HG03103 (cell line): ENCODE results near the gene CPXM2.
"Not testable (repeated sequence)": the region's sequence is repeated elsewhere in the genome, so short reads cannot be mapped to it uniquely, and the experiment has no call there.

ENCODE experiments used
- ATAC-seq: cut with Tn5 transposase; IDR thresholded peaks from one replicate; pipeline ENCODE4 v1.9.1; 2021; ENCODE audit warnings: low read depth; ENCODE audit not compliant: unreplicated experiment

Gene CPXM2

GRCh38 chr10:123747426-123747825 is 144.2 kb downstream of the CPXM2 start:
- ATAC-seq = no peak

- ATAC-seq = no peak
These were observed 144.7 kb downstream of the CPXM2 start for GRCh38 chr10:123746942-123747341.

DNA sequence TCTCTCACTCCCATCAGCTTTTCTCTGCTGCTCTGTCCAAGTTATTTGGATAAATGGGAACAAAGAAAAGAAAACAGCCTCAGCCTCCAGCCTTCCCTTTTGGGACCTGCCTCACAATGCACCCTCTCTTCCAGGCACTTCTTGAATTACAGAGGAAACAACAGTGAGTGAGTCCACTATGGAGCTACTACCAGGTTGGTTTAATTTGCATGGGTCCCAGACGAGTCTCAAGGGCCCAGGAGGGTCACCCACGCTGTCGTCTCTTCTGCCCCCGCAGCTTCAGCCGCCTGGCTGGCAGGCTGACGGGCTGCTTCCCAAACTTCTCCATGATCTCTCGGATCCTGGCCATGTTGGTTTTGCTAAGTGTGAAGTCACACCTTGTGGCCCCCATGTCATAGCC is 145.1 kb downstream of the CPXM2 start:
- ATAC-seq = no peak

GRCh38 chr10:123746061-123746460 is 145.5 kb downstream of the CPXM2 start:
- ATAC-seq = no peak

DNA sequence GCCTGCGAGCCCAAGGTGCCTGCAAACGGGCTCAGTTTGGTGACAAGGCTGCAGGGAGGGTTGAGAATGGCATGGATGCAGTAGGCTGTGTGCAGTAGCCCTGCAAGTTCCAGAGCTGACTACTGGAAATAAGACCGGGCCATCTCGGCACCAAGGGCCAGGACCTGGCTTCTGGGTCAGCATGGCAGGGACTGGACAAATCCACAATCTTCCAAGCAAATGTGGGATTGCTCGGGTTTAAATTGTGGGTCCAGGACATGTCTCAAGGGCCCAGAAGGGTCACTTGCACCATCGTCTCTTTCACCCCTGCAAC is 147.4 kb downstream of the CPXM2 start:
- no peak for ATAC-seq

GRCh38 chr10:123743441-123744223 is 148.0 kb downstream of the CPXM2 start:
- ATAC-seq = no peak

GRCh38 chr10:123742751-123743440 is 148.7 kb downstream of the CPXM2 start:
- ATAC-seq = no peak

DNA sequence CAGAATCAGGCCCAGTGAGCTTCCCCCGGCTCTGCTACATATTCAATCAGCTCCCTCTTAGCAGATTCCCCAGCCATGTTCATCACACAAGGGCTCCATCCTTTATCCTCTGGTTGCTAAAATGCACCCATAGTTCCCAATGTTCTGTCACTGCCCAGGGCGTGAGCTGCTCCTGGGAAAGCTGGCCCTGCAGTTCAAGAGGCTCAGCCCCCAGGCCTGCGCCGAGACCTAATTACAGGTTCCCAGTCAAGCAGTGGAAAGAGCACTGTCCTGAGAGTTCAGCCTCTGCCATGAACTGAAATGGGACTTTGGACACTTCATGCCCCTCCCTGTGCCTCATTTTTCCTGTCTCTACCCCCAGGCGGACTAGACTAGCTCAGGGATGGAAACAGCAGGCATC is 149.9 kb downstream of the CPXM2 start:
- ATAC-seq = no peak

- no peak for ATAC-seq
These were observed 150.5 kb downstream of the CPXM2 start for GRCh38 chr10:123741146-123741545.

- ATAC-seq = not testable (repeated sequence)
These were observed 154.7 kb downstream of the CPXM2 start for GRCh38 chr10:123736917-123737316.

GRCh38 chr10:123729523-123729922 is 162.1 kb downstream of the CPXM2 start:
- no peak for ATAC-seq

- no peak for ATAC-seq
These were observed 164.8 kb downstream of the CPXM2 start for GRCh38 chr10:123726836-123727235.

- ATAC-seq = no peak
These were observed 165.2 kb downstream of the CPXM2 start for GRCh38 chr10:123726381-123726780.

- no peak for ATAC-seq
These were observed 166.9 kb downstream of the CPXM2 start for GRCh38 chr10:123724747-123725146.

DNA sequence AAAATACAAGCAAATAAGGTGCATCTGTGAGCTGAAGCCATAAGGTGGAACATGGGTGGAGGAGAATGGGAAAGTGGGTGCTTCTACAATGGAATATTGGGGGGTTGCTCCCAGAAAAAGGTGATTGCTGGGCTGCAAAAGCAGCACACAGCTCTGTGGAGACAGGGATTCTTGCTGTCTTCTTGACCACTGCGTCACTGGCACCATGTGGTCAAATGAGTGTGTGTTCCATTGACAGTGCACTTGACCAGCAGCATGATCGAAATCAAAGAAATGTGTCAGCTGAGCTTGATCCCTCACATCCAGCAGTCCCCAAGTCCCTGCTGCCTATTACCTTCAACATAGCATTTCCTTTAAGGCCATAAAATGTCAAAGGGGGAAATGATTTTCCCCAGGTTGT is 169.3 kb downstream of the CPXM2 start:
- no peak for ATAC-seq

DNA sequence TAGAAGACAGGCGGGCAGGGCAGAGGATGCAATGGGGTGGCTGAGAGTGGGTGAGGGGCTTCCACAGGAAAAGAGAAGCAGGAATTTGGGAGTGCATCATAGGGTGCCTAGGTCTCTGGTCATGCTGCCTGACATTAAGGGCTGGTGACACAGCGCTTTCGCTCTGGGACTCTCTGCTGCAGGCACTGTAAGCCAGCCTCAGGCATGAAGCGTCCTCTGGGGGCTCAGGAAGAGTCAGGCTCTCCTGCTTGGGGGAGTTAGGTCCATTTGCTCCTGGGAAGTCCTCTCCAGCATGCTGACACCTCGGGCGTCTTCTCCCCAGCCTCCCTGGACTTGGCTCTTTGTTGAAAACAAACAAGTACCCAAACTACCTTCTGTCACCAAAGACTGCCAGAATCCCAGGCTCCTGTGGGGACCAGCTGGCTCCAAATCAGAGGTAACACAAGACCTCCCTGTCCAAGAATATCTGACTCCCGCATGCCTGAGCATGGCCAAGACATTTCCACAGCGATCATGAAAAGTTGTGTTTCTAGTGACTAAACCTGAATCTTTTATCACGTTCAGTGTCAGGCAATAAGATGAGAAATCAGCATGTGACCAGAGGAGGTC is 170.1 kb downstream of the CPXM2 start:
- ATAC-seq = no peak

GRCh38 chr10:123720536-123720935 is 171.1 kb downstream of the CPXM2 start:
- ATAC-seq = no peak

DNA sequence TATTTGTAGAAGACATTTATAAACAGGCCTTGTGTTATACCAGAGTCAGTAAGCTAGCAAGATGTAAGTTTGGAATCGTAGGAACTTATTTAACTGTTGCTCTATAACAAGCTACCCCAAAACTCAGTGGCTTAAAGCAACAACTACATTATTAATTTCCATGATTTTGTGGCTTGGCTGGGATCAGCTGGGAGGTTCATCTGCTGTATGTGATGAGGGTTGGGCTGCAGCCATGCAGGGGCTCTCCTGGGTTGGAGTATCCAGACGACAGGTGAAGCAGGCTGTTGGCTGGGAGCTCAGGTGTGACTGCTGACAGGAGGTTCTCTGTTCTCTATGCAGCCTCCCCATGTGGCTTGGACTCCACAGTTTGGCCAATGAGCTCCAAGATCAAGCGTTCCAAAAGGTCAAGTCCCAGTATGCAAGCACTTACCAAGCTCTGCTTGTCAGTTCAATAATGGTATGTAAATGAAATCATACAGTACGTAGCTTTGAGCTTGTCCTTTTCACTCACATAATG is 173.0 kb downstream of the CPXM2 start:
- no peak for ATAC-seq

DNA sequence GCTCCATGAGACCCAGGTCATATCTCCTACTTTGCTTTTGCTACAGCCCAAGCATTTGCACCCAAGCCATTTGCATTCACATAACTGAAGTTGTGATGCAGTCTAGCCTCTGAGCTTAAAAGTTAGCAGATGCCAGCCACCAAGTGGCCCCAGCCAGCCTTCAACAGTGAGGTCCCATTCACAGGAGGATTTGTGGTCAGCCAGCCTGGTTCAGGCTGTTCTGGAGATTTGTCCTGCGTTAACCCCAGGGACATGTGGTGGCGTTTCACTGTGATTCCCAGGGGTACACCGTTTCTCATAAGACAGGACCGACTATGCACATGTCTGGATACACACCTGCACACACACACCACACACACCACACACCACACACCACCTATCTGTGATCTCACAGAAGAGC is 174.3 kb downstream of the CPXM2 start:
- no peak for ATAC-seq

- ATAC-seq = no peak
These were observed 176.1 kb downstream of the CPXM2 start for GRCh38 chr10:123715546-123715945.

- no peak for ATAC-seq
These were observed 185.4 kb downstream of the CPXM2 start for GRCh38 chr10:123706236-123706635.

- ATAC-seq = no peak
These were observed 186.8 kb downstream of the CPXM2 start for GRCh38 chr10:123704812-123705211.
